SK-N-SH (cell line): ENCODE measurements around the gene PTPRB.

Experiments used
- CHD2 ChIP-seq: fragments of 150-350 bp; IDR thresholded peaks from 2 replicates; pipeline ENCODE4 v1.6.1; 2018; ENCODE audit warnings: low read length; ENCODE audit not compliant: partially characterized antibody
- EP300 ChIP-seq, 2 experiments: IDR thresholded peaks; 2 replicates each; pipeline versions ENCODE4 v1.4.0 to v1.6.1; 2012; ENCODE audit warnings: borderline replicate concordance in 1 of 2, low read depth in 1 of 2, low read length in 1 of 2
- SMC3 ChIP-seq: IDR thresholded peaks from 2 replicates; pipeline ENCODE4 v1.6.1; 2012; ENCODE audit warnings: low read depth, low read length, improper control_type of control experiment
- YY1 ChIP-seq: IDR thresholded peaks from 2 replicates; pipeline ENCODE4 v1.4.0; 2012; ENCODE audit warnings: low read depth, mild to moderate bottlenecking
- TF ChIP-seq, protein P1 (sequence below): fragments of 200-600 bp; sonication (generic); IDR thresholded peaks from 2 replicates; pipeline ENCODE4 v1.6.1; 2017; ENCODE audit warnings: antibody characterized with exemption, mild to moderate bottlenecking, moderate library complexity

DNA sequence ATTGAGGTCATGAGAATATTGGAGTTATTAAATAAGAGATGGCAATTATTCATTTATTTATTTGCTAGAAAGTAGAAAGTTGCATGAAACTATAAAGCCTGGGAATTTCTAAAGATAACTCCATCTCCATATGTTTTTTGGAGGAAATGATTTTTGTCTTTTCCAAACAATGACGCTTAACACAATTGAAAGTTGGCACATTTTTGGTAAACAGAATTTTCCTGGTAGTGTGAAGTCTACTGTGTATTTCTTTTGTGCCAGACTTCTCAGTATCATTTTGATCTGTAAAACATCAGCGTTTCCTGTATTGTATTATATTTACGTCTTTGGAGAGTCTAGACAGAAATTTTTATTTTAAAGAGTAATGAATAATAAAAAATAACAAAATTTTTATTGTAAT lies 33.7 kb upstream of the PTPRB start:
- TF ChIP-seq CHD2 (no peak), SMC3 (no peak), YY1 (no peak), EP300 (IDR thresholded peaks at IDR 0.05; ENCODE audit: borderline replicate concordance in 1 of 2, low read depth in 1 of 2, low read length in 1 of 2) (no peak)
- TF ChIP-seq, protein P1, sequence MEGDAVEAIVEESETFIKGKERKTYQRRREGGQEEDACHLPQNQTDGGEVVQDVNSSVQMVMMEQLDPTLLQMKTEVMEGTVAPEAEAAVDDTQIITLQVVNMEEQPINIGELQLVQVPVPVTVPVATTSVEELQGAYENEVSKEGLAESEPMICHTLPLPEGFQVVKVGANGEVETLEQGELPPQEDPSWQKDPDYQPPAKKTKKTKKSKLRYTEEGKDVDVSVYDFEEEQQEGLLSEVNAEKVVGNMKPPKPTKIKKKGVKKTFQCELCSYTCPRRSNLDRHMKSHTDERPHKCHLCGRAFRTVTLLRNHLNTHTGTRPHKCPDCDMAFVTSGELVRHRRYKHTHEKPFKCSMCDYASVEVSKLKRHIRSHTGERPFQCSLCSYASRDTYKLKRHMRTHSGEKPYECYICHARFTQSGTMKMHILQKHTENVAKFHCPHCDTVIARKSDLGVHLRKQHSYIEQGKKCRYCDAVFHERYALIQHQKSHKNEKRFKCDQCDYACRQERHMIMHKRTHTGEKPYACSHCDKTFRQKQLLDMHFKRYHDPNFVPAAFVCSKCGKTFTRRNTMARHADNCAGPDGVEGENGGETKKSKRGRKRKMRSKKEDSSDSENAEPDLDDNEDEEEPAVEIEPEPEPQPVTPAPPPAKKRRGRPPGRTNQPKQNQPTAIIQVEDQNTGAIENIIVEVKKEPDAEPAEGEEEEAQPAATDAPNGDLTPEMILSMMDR = no peak
